HG03575 (cell line): ENCODE results near the gene SF3B2.
"Not testable (repeated sequence)": the region's sequence is repeated elsewhere in the genome, so short reads cannot be mapped to it uniquely, and the experiment has no call there.

Experiments used
- ATAC-seq: cut with Tn5 transposase; IDR thresholded peaks from one replicate; pipeline ENCODE4 v1.9.1; 2021; ENCODE audit not compliant: unreplicated experiment, insufficient number of reproducible peaks, low FRiP score; ENCODE audit errors: extremely low read depth

Gene SF3B2

GRCh38 chr11:66069715-66070603 is 17.8 kb downstream of the SF3B2 start, which contains the start of gene PACS1:
TSS of gene PACS1 (plus strand) at chr11:66070272. CDS start at chr11:66070487, 215 bp downstream.
- ATAC-seq: no peak

DNA sequence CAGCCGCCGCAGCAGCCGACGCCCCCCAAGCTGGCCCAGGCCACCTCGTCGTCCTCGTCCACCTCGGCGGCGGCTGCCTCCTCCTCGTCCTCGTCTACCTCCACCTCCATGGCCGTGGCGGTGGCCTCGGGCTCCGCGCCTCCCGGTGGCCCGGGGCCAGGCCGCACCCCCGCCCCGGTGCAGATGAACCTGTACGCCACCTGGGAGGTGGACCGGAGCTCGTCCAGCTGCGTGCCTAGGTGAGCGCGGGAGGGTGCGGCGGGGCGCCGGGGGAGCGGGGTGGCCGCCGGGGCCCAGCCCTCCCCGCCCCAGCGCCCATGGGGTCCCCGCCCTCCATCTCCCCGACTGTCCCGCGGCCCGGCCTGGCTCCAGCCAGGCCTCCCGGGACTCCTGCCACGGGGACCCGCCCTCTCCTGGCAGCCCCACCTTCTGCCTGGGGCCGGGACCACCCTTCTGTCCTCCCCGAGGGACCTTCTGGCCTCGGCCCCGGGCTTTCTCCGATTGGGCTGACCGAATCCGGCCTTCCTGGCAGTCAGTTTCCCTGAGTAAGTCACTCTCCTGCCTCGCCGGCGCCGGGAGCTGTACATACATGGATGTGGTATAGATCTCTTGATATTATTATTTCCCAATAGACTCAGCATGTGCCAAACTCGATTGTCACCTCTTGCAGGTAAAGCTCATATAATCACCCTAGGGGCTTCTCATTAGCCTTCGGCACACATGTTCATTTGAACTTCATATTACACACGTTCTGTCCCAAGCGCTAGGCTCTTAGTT is 18.6 kb downstream of the SF3B2 start:
- ATAC-seq: no peak

DNA sequence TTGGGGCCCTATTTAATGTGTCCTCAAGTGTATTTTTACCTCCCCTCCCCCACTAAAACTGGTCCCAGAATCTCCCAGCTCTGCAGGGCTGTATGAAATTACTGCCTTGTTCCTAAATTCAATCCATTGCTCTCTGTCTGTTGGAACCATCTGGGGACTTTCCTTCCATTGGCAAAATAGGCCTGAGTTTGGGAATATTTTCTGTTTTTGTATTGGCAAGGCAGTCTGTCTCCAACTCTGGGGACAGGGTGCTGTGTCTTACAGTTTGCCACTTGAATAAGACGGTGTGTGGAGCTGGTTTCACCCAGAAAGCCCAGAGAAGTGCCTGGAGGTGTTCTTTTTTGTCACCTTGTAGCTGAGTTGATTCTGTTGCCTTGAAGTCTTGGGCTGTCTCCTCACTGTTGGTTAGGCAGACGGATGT is 19.2 kb downstream of the SF3B2 start:
- ATAC-seq: no peak

- ATAC-seq: no peak
Measured at GRCh38 chr11:66072081-66072480, 19.9 kb downstream of the SF3B2 start.

DNA sequence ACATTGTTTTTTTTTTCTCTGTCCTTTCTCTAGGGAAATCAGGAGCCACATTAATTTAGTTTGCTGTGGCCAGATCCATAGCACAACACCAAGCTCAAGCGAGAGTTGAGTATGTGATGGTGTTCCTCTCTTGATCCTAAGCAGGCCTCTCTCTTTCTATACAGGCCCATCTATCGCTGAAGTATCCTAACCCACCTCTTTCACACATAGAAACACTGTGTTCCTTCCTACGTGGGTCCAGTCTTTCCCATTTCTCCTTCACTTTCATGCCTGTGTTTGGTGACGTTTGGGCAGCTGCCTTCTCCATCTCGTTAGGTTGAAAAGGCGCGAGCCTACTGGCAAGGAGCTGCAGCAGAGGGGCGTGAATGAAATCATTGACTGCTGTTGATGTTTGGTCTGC is 20.4 kb downstream of the SF3B2 start:
- ATAC-seq: no peak

DNA sequence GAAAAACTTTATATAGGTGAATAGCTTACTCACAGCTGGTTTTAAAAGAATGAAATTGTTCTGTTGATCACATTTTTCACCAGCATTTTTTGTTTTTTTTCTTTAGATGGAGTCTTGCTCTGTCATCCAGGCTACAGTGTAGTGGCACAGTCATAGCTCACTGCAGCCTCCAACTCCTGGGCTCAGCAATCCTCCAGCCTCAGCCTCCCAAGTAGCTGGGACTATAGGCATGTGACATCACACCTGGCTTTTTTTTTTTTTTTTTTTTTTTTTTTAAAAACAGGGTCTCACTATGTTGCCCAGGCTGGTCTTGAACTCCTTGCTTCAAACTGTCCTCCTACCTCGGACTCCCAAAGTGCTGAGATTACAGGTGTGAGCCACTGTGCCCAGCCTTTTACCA is 21.5 kb downstream of the SF3B2 start:
- ATAC-seq: no peak

DNA sequence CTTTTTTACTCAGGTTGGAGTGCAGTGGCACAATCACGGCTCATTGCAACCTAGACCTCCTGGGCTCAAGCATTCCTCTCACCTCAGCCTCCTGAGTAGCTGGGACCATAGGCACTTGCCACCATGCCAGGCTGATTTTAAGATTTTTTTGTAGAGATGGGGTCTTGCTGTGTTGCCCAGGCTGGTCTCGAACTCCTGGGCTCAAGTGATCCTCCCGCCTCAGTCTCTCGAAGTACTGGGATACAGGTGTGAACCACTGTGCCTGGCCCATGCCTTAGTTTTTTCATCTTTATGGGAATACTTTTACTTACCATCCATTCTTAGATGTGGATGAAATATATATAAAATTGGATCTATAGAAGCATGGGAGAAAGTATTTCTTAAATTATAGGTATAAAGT is 23.1 kb downstream of the SF3B2 start:
- ATAC-seq: no peak

DNA sequence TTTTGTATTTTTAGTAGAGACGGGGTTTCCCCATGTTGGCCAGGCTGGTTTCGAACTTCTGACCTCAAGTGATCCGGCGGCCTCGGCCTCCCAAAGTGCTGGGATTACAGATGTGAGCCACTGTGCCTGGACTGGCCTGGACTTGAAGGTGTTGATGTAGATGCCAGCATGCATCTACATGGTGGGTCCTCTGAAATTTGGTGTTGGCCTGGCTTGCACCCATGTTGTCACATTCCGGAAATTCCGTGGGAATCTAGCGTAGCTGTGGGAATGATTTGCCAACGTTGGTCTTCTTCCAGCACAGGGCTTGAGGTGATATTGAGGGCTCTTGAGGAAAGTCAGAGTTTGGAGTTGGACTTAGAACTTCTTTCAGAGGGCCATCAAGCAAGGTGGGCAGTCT is 24.4 kb downstream of the SF3B2 start:
- ATAC-seq: no peak

GRCh38 chr11:66077927-66078326 is 25.8 kb downstream of the SF3B2 start:
- no peak for ATAC-seq

- not testable (repeated sequence) for ATAC-seq
Measured at GRCh38 chr11:66078949-66079348, 26.8 kb downstream of the SF3B2 start.

- ATAC-seq: no peak
Measured at GRCh38 chr11:66080055-66080817, 28.1 kb downstream of the SF3B2 start.

GRCh38 chr11:66081505-66081904 is 29.3 kb downstream of the SF3B2 start:
- no peak for ATAC-seq

DNA sequence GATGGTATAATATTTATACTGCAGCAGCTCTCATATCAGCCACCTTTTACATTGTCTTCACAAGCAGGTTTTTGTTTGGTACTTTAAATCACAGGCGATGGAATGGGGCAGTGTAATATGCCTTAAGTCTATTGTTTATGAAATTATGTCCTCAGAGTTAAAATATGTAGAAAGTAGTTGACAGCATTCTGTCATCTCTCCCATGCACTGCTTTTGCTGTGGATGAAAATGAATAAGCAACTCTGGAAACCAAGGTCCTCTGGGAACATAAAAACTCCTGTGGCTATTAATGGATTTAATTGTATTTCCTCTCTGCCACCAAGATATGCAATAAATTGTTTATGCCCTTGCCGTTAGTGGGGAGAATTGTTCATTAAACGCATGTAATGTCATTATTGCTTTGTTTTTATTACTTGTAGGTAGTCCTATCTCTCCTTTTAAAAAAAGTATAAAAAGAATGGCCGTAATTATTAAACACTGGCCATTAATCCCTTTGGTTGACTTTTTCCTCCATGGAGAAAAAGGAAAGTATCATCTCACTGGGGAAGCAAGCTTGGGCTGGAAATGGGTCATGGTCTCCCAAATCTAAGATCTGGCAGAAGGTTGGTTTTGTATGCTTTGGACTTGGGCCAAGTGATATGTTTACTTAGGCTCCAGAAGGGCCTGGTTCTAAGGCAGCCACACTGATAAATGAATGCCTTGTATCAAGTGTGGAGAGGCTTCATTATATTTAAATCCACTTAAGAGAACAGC is 31.0 kb downstream of the SF3B2 start:
- no peak for ATAC-seq

GRCh38 chr11:66083767-66084166 is 31.6 kb downstream of the SF3B2 start:
- ATAC-seq: no peak

- no peak for ATAC-seq
Measured at GRCh38 chr11:66084821-66085475, 32.8 kb downstream of the SF3B2 start.

GRCh38 chr11:66087148-66087908 is 35.2 kb downstream of the SF3B2 start:
- ATAC-seq: no peak

- ATAC-seq: no peak
Measured at GRCh38 chr11:66089067-66089466, 36.9 kb downstream of the SF3B2 start.

GRCh38 chr11:66090288-66090687 is 38.1 kb downstream of the SF3B2 start:
- no peak for ATAC-seq
